Measurements from ENCODE around the gene ZMIZ1. TPM values are rescaled to one million over a fixed set of nuclear protein-coding genes. Genes with fewer than 3 reads are reported as not detected.

ZMIZ1 gene
- total and polyA plus RNA-seq, 2 experiments from 2014 or later: 9.2 to 30.9 TPM

DNA sequence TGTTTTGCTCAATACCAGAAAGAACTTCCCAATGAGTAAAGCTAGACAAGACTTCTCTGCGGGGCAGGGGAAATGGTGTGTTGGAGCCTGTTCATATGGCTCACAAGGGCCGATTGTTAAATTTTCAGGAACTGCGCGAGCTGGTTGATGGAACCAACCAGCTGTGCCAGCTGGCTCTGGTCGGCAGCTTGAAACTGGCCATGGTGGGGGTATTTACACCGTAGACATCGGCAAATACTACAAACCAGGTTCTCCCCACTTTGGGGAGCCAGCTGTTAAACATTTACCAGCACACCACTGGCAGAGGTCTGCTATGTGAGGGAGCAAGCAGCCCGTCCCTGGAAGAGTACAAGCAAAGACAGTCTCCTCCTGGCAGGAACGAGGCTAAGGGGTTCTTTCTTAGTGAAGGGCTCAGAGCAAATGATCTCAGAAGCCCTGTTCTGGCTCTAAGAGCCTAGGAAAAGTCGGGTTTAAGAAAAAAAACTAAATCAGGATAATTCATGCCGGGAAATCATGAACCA lies 8.8 kb upstream of the ZMIZ1 start:
- H2AFZ ChIP-seq: no peak overlapping the region
- TF ChIP-seq, protein P1, sequence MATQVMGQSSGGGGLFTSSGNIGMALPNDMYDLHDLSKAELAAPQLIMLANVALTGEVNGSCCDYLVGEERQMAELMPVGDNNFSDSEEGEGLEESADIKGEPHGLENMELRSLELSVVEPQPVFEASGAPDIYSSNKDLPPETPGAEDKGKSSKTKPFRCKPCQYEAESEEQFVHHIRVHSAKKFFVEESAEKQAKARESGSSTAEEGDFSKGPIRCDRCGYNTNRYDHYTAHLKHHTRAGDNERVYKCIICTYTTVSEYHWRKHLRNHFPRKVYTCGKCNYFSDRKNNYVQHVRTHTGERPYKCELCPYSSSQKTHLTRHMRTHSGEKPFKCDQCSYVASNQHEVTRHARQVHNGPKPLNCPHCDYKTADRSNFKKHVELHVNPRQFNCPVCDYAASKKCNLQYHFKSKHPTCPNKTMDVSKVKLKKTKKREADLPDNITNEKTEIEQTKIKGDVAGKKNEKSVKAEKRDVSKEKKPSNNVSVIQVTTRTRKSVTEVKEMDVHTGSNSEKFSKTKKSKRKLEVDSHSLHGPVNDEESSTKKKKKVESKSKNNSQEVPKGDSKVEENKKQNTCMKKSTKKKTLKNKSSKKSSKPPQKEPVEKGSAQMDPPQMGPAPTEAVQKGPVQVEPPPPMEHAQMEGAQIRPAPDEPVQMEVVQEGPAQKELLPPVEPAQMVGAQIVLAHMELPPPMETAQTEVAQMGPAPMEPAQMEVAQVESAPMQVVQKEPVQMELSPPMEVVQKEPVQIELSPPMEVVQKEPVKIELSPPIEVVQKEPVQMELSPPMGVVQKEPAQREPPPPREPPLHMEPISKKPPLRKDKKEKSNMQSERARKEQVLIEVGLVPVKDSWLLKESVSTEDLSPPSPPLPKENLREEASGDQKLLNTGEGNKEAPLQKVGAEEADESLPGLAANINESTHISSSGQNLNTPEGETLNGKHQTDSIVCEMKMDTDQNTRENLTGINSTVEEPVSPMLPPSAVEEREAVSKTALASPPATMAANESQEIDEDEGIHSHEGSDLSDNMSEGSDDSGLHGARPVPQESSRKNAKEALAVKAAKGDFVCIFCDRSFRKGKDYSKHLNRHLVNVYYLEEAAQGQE (IDR thresholded peaks at IDR 0.05; ENCODE audit: unreplicated experiment): no peak
- TF ChIP-seq EZH2 (IDR thresholded peaks at IDR 0.05; ENCODE audit: low read depth, unreplicated experiment) (no peak), STAT1 (IDR thresholded peaks at IDR 0.05; ENCODE audit: unreplicated experiment) (no peak), POLR2AphosphoS5 (IDR thresholded peaks at IDR 0.05; ENCODE audit: low read depth) (no peak), JUNB (IDR thresholded peaks at IDR 0.05; ENCODE audit: unreplicated experiment) (no peak), ZNF114 (CRISPR knock-in tag; IDR thresholded peaks at IDR 0.05) (no peak), CTCF (conservative IDR thresholded peaks at IDR 0.05; ENCODE audit: low read depth in 2 of 2) (no peak), CREB1 (CRISPR knock-in tag; IDR thresholded peaks at IDR 0.05; ENCODE audit: low read depth) (no peak), NANOG (IDR thresholded peaks at IDR 0.05; ENCODE audit: borderline replicate concordance) (no peak), EZH2phosphoT487 (IDR thresholded peaks at IDR 0.05; ENCODE audit: unreplicated experiment) (no peak), ZNF331 (CRISPR knock-in tag; IDR thresholded peaks at IDR 0.05; ENCODE audit: low read depth) (no peak)
- TF ChIP-seq, protein P2, sequence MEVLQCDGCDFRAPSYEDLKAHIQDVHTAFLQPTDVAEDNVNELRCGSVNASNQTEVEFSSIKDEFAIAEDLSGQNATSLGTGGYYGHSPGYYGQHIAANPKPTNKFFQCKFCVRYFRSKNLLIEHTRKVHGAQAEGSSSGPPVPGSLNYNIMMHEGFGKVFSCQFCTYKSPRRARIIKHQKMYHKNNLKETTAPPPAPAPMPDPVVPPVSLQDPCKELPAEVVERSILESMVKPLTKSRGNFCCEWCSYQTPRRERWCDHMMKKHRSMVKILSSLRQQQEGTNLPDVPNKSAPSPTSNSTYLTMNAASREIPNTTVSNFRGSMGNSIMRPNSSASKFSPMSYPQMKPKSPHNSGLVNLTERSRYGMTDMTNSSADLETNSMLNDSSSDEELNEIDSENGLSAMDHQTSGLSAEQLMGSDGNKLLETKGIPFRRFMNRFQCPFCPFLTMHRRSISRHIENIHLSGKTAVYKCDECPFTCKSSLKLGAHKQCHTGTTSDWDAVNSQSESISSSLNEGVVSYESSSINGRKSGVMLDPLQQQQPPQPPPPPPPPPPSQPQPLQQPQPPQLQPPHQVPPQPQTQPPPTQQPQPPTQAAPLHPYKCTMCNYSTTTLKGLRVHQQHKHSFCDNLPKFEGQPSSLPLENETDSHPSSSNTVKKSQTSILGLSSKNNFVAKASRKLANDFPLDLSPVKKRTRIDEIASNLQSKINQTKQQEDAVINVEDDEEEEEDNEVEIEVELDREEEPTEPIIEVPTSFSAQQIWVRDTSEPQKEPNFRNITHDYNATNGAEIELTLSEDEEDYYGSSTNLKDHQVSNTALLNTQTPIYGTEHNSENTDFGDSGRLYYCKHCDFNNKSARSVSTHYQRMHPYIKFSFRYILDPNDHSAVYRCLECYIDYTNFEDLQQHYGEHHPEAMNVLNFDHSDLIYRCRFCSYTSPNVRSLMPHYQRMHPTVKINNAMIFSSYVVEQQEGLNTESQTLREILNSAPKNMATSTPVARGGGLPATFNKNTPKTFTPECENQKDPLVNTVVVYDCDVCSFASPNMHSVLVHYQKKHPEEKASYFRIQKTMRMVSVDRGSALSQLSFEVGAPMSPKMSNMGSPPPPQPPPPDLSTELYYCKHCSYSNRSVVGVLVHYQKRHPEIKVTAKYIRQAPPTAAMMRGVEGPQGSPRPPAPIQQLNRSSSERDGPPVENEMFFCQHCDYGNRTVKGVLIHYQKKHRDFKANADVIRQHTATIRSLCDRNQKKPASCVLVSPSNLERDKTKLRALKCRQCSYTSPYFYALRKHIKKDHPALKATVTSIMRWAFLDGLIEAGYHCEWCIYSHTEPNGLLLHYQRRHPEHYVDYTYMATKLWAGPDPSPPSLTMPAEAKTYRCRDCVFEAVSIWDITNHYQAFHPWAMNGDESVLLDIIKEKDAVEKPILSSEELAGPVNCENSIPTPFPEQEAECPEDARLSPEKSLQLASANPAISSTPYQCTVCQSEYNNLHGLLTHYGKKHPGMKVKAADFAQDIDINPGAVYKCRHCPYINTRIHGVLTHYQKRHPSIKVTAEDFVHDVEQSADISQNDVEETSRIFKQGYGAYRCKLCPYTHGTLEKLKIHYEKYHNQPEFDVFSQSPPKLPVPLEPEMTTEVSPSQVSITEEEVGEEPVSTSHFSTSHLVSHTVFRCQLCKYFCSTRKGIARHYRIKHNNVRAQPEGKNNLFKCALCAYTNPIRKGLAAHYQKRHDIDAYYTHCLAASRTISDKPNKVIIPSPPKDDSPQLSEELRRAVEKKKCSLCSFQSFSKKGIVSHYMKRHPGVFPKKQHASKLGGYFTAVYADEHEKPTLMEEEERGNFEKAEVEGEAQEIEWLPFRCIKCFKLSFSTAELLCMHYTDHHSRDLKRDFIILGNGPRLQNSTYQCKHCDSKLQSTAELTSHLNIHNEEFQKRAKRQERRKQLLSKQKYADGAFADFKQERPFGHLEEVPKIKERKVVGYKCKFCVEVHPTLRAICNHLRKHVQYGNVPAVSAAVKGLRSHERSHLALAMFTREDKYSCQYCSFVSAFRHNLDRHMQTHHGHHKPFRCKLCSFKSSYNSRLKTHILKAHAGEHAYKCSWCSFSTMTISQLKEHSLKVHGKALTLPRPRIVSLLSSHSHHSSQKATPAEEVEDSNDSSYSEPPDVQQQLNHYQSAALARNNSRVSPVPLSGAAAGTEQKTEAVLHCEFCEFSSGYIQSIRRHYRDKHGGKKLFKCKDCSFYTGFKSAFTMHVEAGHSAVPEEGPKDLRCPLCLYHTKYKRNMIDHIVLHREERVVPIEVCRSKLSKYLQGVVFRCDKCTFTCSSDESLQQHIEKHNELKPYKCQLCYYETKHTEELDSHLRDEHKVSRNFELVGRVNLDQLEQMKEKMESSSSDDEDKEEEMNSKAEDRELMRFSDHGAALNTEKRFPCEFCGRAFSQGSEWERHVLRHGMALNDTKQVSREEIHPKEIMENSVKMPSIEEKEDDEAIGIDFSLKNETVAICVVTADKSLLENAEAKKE (CRISPR knock-in tag; IDR thresholded peaks at IDR 0.05): no peak
- TF ChIP-seq, protein P3, sequence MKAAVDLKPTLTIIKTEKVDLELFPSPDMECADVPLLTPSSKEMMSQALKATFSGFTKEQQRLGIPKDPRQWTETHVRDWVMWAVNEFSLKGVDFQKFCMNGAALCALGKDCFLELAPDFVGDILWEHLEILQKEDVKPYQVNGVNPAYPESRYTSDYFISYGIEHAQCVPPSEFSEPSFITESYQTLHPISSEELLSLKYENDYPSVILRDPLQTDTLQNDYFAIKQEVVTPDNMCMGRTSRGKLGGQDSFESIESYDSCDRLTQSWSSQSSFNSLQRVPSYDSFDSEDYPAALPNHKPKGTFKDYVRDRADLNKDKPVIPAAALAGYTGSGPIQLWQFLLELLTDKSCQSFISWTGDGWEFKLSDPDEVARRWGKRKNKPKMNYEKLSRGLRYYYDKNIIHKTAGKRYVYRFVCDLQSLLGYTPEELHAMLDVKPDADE (IDR thresholded peaks at IDR 0.05): no peak

More for the DNA sequence above, 8.8 kb upstream of the ZMIZ1 start:
- H3K4me3 Mint-ChIP-seq: no peak overlapping the region
- H3K79me2 ChIP-seq (replicated peaks; ENCODE audit: insufficient read depth): no peaks in the 10 kb centered on the region
- H4K20me1 ChIP-seq (replicated peaks; ENCODE audit: insufficient read depth): no peaks in the 10 kb centered on the region
- no peaks in the 10 kb centered on the region for H3K9me2 ChIP-seq (ENCODE audit: insufficient read depth)
- DNase-seq (ENCODE audit: low spot score): no peak
- peaks cover 30% of the 10 kb centered on the region for H3K27me3 Mint-ChIP-seq (ENCODE audit: insufficient read depth, low read depth, poor library complexity)
- ATAC-seq: no peak
- H3K4me1 Mint-ChIP-seq: peaks cover 31% of the 10 kb centered on the region
- no peaks in the 10 kb centered on the region for H3K36me3 ChIP-seq (ENCODE audit: insufficient read depth)
- no peak overlapping the region for H3K4me2 ChIP-seq
- H3K27me3 ChIP-seq (ENCODE audit: insufficient read depth): no peaks in the 10 kb centered on the region
- no peaks in the 10 kb centered on the region for H3F3A ChIP-seq (replicated peaks; ENCODE audit: low read depth)
- H3K4me1 ChIP-seq (ENCODE audit: insufficient read depth): peaks cover 9% of the 10 kb centered on the region; the same call in 1 of the 2 replicates
- no peaks in the 10 kb centered on the region; the same call in 1 of the 3 replicates for H3K9me3 Mint-ChIP-seq
- H3K36me3 Mint-ChIP-seq (ENCODE audit: low read depth): no peaks in the 10 kb centered on the region
- no peak overlapping the region for H3K27ac ChIP-seq (ENCODE audit: low read depth)
- no peak overlapping the region for H3K27ac Mint-ChIP-seq
- H3K4me3 ChIP-seq: no peak overlapping the region

All from GM23338 (cell line).